Tibial nerve (tissue), 3 donors: ENCODE measurements around the gene HNRNPCL1.

Experiments used
- CTCF ChIP-seq, 5 experiments: fragments of 200-600 bp in 3 of 5; fragments of 450-650 bp in 2 of 5; sonication (generic) in 3 of 5; IDR thresholded peaks; one replicate each; pipeline ENCODE4 v1.5.1; 2016 to 2019; ENCODE audit warnings: antibody characterized with exemption in 5 of 5, mild to moderate bottlenecking in 3 of 5, moderate library complexity in 2 of 5
- POLR2A ChIP-seq, 2 donors: fragments of 450-650 bp; IDR thresholded peaks; one replicate each; pipeline ENCODE4 v1.6.1; 2017; ENCODE audit warnings: antibody characterized with exemption in 2 of 2, mild to moderate bottlenecking in 2 of 2, moderate library complexity in 2 of 2

DNA sequence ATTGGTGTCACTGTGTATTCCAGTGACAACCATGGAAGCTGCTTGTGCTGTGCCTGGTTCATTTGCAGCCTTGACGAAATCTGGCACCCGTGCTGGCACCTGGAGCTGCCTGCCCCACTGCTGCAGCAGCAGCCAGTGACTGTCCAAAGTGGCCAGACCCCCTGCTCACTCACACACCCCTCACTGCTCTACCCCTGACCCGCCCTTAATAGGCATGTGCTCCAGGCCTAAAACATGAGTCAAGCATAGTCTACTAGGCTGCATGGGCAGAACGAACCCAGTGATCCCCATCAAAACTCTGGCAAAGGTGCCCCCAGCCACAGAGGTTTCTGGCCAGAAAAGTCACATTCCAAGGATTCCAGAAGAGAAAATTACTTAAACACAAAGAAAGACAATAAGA is 49.6 kb downstream of the HNRNPCL1 start:
- no peak for TF ChIP-seq CTCF (IDR thresholded peaks at IDR 0.05)
- TF ChIP-seq POLR2A (IDR thresholded peaks at IDR 0.05) = no peak
